ENCODE results near the gene DENND1B.

DENND1B gene

GRCh38 chr1:197750366-197750765, 24.9 kb downstream of the DENND1B start:
- Histone ChIP-seq H3K9ac (no peak overlapping the region), H3K36me3 (ENCODE audit: insufficient read depth) (no peaks in the 10 kb centered on the region; the same call in 1 of the 2 replicates), H4K20me1 (ENCODE audit: insufficient read depth) (0 out of 2 replicates have a peak, but pooled peaks cover 5% of the 10 kb centered on the region), H3K27me3 (ENCODE audit: insufficient read depth, low read depth) (no peaks in the 10 kb centered on the region), H3K4me3 (IDR thresholded peaks at IDR 0.05; ENCODE audit: insufficient read depth, low read depth, low read length) (no peak overlapping the region), H3K27ac (no peak overlapping the region; the same call in 1 of the 2 replicates), H3K4me2 (no peak overlapping the region; the same call in 1 of the 2 replicates), H3K79me2 (ENCODE audit: insufficient read depth, low read depth) (peaks cover 63% of the 10 kb centered on the region), H3K4me1 (ENCODE audit: low read depth, poor library complexity, severe bottlenecking) (peaks cover 29% of the 10 kb centered on the region), H2AFZ (ENCODE audit: low read depth) (no peak overlapping the region)
- TF ChIP-seq CTCF (conservative IDR thresholded peaks at IDR 0.05; ENCODE audit: low read depth, low read length) = no peak

- no peak for TF ChIP-seq CTCF (conservative IDR thresholded peaks at IDR 0.05; ENCODE audit: low read depth, low read length)
- Histone ChIP-seq H2AFZ (ENCODE audit: low read depth) (no peak overlapping the region), H4K20me1 (ENCODE audit: insufficient read depth) (0 out of 2 replicates have a peak, but pooled peaks cover 5% of the 10 kb centered on the region), H3K27ac (no peak overlapping the region), H3K4me3 (IDR thresholded peaks at IDR 0.05; ENCODE audit: insufficient read depth, low read depth, low read length) (no peak overlapping the region), H3K27me3 (ENCODE audit: insufficient read depth, low read depth) (no peaks in the 10 kb centered on the region), H3K9ac (no peak overlapping the region), H3K4me1 (ENCODE audit: low read depth, poor library complexity, severe bottlenecking) (peaks cover 19% of the 10 kb centered on the region), H3K36me3 (ENCODE audit: insufficient read depth) (no peaks in the 10 kb centered on the region), H3K79me2 (ENCODE audit: insufficient read depth, low read depth) (peaks cover 49% of the 10 kb centered on the region), H3K4me2 (no peak overlapping the region)
Observed at GRCh38 chr1:197745911-197746310, 29.4 kb downstream of the DENND1B start.

- H3K79me2 ChIP-seq (ENCODE audit: insufficient read depth, low read depth) = peaks cover 44% of the 10 kb centered on the region
- no peak overlapping the region for H3K27ac ChIP-seq
Observed at GRCh38 chr1:197744979-197745378, 30.3 kb downstream of the DENND1B start.

GRCh38 chr1:197743578-197743977, 31.7 kb downstream of the DENND1B start:
- H3K79me2 ChIP-seq (ENCODE audit: insufficient read depth, low read depth) = peaks cover 44% of the 10 kb centered on the region; the same call in 1 of the 2 replicates
- no peak overlapping the region for H3K4me3 ChIP-seq (IDR thresholded peaks at IDR 0.05; ENCODE audit: insufficient read depth, low read depth, low read length)
- H4K20me1 ChIP-seq (ENCODE audit: insufficient read depth) = no peaks in the 10 kb centered on the region; the same call in 1 of the 2 replicates
- peaks cover 9% of the 10 kb centered on the region for H3K4me1 ChIP-seq (ENCODE audit: low read depth, poor library complexity, severe bottlenecking)
- no peaks in the 10 kb centered on the region for H3K27me3 ChIP-seq (ENCODE audit: insufficient read depth, low read depth)
- no peaks in the 10 kb centered on the region for H3K36me3 ChIP-seq (ENCODE audit: insufficient read depth)
- no peak overlapping the region for H3K9ac ChIP-seq
- no peak overlapping the region for H2AFZ ChIP-seq (ENCODE audit: low read depth)
- TF ChIP-seq CTCF (conservative IDR thresholded peaks at IDR 0.05; ENCODE audit: low read depth, low read length) = no peak
- H3K4me2 ChIP-seq = no peak overlapping the region
- H3K27ac ChIP-seq = no peak overlapping the region

More at GRCh38 chr1:197744979-197745378, 30.3 kb downstream of the DENND1B start:
- no peak overlapping the region for H3K4me2 ChIP-seq
- H3K4me3 ChIP-seq (IDR thresholded peaks at IDR 0.05; ENCODE audit: insufficient read depth, low read depth, low read length) = no peak overlapping the region
- peaks cover 9% of the 10 kb centered on the region for H3K4me1 ChIP-seq (ENCODE audit: low read depth, poor library complexity, severe bottlenecking)
- H3K36me3 ChIP-seq (ENCODE audit: insufficient read depth) = no peaks in the 10 kb centered on the region
- no peak overlapping the region for H2AFZ ChIP-seq (ENCODE audit: low read depth)
- TF ChIP-seq CTCF (conservative IDR thresholded peaks at IDR 0.05; ENCODE audit: low read depth, low read length) = no peak
- no peak overlapping the region for H3K9ac ChIP-seq
- 0 out of 2 replicates have a peak, but pooled peaks cover 1% of the 10 kb centered on the region for H4K20me1 ChIP-seq (ENCODE audit: insufficient read depth)
- no peaks in the 10 kb centered on the region for H3K27me3 ChIP-seq (ENCODE audit: insufficient read depth, low read depth)
